A549 (cell line): ENCODE measurements around the gene CENPV.

ENCODE experiments used
- CHD4 ChIP-seq: fragments of 200-600 bp; sonication (generic); IDR thresholded peaks from 2 replicates; pipeline ENCODE4 v1.6.1; 2016; ENCODE audit warnings: antibody characterized with exemption, mild to moderate bottlenecking, borderline replicate concordance
- CTCF ChIP-seq: fragments of >200 bp; sonication (Bioruptor Twin); formaldehyde crosslinking; IDR thresholded peaks from 3 replicates; pipeline ENCODE4 v1.5.1; 2016
- POLR2A ChIP-seq: IDR thresholded peaks from 2 replicates; pipeline ENCODE4 v1.6.1; 2012; ENCODE audit warnings: mild to moderate bottlenecking, low read length
- REST ChIP-seq: fragments of 200-600 bp; sonication (generic); IDR thresholded peaks from 2 replicates; pipeline ENCODE4 v1.6.1; 2016; ENCODE audit warnings: antibody characterized with exemption, mild to moderate bottlenecking, moderate library complexity

- TF ChIP-seq CTCF, result no peak
- no peak for TF ChIP-seq REST
- no peak for TF ChIP-seq POLR2A
- no peak for TF ChIP-seq CHD4
Measured at GRCh38 chr17:16338391-16338790, 14.9 kb downstream of the CENPV start.
